Measurements from ENCODE around the gene STK39.
A peak's percentile ranks its signal among the peaks of the same experiment; 100 is the strongest.

The STK39 gene

GRCh38 chr2:168241746-168242145 is 5.6 kb downstream of the STK39 start:
- no peak for DNase-seq

DNA sequence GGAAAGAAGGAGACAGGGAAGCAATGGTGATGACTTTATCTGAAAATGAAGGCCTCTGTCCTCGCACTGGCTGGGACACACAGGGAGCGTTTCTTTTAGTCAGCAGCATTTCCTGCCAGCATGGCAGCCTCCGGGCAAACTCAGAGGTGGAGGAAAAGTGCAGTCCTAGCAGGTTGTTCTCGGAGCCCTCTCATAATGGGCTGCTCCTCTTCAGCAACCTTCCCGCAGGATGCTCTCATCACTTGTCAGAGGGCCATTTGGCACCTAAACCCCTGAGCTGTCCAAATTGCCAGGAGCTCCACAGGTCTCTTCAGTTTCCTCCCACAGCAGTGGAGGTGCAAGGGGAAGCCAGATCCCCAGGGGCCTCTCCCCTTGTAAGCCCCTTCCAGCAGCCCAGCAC is 6.2 kb downstream of the STK39 start:
- DNase-seq = peak; percentile 14

DNA sequence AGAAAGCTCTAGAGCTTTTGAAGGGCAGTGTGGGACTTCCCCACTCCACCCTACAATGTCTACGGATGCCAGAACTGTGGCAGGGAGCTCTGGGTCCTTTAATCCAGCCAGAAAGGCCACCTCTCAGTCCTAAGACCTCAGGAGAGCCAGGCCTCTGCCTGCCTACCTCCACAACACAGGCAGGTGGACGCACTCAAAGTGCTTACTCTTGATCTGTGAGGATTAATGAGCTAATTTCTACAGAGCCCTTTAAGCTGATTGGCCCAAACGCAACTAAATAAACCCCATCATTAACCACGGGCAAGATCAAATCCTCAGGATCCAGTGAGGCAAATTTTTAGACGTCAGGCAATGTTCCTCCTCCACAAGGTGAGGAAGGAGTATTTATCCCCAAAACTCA is 8.1 kb downstream of the STK39 start:
- DNase-seq = no peak

DNA sequence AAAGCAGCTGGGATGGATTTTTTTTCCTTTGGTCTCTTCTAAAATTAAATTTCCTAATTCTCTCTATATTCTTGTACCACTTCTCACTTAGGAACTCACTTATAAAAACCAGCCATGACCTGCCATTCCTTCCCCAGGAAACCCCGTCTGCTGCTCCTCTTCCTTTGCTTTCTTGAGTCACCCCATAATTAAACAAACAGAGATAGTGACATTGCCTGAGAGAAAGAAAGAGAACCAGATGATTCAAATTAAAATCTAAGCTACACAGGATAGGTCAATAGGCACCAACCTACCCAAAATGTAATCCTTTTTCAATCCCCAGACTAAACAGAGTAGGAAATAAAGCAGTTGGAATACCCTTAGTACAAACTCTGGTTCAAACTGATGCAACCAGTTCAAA is 9.7 kb downstream of the STK39 start:
- no peak for DNase-seq

GRCh38 chr2:168234407-168235085 is 12.8 kb downstream of the STK39 start:
- peak; percentile 51 for DNase-seq

GRCh38 chr2:168233726-168234406 is 13.5 kb downstream of the STK39 start:
- no peak for DNase-seq

DNA sequence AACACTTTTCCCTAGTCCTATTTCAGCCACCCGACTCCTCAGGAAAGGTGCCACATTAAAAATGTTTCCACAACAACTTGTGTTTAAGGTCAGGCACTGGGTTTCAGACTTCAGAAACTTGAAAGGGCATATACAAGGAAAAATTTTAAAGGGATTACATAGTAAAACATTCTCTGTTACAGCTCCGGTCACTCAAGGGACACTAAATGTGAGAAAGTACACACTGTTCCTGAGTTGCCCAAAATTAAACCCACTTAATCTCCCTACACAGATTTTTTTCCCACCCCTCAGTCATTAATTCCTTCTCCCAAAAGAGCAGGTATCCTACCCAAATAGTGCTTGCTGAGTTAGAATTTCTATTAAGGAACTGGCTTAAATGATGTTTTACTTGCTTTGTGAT is 14.2 kb downstream of the STK39 start:
- DNase-seq = no peak

DNA sequence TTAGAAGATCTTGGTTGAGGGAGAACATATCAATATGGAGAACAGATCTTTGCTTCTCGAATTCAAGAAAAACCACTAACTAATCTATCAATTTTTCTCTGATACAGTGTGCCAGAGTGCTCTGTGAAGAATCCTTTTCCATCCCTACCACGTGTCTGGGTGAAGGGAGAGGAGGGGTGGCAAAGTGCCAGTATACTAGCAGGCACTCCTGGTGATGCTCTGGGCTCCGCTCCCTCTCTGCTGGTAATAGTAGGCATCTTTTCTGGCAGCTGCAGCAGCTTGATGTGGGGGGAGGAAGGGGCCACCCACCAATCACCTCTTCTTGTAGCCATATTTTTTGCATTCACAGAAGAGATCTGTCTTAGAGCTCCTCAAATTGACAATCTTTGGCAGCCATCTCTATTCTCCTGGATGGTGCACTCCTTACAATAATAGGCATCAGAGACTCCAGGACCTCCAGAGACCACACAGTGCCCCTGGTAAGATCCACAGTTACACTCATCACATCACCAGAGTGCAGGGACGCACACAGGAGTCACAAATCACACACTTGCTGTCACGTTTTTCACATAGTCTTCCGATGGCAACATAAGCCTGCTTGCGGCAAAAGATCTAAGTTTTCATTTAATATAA is 15.7 kb downstream of the STK39 start:
- no peak for DNase-seq

GRCh38 chr2:168230389-168230788 is 17.0 kb downstream of the STK39 start:
- no peak for DNase-seq

DNA sequence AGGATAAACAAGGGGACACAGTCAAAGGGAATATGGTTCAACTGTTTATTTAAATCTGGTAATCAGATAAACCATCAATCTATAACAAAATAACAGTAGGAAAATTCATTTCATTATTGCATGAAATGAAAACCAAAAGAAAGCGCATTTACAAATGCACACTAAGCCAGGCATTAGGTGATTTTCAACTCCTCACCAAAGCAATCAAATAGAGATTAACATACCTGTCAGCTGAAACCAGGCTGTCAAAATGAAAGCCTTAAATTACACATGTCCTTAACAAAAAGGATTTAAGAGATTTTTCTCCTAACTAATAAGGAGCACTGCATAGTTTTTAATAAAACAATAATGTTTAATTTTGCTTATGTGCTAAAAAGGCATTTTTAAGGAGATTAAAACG is 23.0 kb downstream of the STK39 start:
- no peak for DNase-seq

GRCh38 chr2:168222088-168222487 is 25.3 kb downstream of the STK39 start:
- DNase-seq = no peak

GRCh38 chr2:168220965-168221819 is 26.2 kb downstream of the STK39 start:
- no peak for DNase-seq

DNA sequence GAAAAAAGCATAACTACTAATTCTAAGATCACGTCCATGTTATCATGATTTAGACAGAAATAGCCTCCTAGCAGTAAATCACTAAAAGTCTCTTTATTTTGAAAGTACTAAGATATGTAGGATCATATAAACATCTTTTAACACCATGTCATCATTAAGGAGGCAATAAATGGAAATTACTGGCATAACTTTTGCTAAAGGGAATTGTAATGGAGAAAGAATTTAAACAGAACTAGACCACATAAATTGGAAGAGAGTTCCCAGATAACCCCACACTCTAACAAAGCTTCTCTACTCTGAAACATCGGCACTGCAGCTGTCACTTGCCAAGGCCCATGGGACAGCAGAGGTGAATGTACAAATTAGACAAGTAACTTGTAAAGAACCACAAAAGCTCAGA is 29.5 kb downstream of the STK39 start:
- no peak for DNase-seq

DNA sequence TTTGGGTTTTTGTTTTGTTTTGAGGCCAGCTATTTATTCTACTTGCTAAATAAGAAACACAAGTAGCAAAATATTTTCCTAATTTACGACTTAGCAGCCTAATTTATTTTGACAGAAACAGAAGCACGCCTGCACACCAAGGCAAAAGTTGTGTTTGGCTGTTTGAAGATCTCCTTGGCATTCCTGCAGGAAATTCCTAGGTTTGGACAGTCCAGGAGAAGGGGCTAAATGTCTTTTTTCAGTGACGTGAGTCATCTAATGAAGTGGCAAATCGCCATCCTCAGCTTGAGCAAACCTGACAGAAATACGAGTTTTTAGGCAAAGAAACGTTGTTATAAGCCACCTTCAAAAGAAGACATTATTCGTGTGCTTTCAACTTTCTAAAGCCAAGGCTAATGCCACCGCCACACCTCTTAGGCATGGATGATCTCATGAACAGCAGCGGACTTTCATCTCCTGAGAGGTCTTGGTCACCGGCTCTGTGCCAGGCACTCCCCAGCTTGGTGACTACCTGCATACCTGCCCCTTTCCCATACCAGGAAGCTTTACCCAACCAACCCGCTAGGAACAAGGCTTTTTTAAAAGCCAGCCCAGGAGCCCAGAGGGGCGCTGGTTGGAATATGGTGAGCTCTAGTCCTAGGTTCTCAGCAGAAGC is 30.9 kb downstream of the STK39 start:
- no peak for DNase-seq

GRCh38 chr2:168215813-168216212 is 31.6 kb downstream of the STK39 start:
- DNase-seq = no peak

DNA sequence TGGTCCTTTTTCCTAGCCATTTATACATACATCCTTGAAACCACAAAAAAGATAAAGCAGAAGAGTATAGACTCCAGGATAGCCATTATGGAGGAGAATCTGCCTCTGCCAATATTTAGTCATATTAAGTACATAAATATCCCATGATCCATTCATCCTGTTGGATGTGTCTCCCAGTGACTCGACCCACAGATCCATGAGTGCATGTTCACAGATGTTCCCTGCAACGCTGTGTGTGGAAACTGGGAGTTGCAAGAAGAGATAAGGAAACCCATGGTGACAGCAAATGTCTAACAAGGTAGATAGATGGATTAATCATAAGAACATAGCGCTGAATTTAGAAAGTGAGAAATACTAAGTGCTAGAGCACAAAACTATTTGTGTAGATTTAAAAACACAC is 34.5 kb downstream of the STK39 start:
- DNase-seq = no peak

DNA sequence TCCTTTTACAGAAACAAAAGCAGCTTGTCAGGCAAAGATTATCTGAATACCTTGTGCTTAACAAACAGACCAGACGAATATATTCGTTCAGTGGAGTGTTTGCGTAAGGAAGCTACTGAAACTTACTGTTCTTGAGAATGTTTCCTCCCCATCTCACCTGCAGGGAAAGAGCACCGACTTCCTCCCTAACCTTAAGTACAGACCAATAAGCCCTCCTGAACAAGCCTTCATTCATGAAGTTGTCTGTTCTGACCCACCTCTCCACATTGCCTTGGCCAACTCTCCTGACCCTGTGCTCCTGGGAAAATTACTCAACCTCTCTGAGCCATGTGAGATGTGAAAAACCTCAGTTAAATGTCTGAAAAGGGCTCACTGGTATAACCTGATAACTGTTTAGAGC is 35.2 kb downstream of the STK39 start:
- DNase-seq = no peak

DNA sequence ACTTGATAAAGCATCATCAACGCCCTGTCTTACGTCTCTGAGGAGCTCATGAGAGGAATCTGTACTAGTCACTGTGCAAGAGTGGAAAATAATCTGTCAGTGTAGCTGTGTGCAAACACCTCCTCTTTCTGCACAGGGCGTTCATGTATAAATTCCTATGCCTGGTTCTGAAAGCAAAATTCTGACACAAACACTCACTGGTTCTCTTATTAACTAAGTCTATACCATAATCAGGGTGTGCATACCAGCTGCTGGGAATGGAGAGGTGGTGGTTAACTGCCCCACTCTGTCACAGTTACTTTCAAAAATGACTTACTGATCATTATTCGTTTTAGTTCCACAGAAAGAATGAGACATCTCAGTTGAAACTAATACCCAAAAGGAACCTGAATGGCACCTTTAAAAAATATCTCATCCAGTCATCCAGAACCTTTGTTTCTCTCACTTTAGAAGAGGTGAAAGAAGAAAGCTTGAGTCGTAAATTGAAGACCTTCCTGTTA is 35.7 kb downstream of the STK39 start:
- no peak for DNase-seq

GRCh38 chr2:168210895-168211570 is 36.4 kb downstream of the STK39 start:
- peak; percentile 20 for DNase-seq

DNA sequence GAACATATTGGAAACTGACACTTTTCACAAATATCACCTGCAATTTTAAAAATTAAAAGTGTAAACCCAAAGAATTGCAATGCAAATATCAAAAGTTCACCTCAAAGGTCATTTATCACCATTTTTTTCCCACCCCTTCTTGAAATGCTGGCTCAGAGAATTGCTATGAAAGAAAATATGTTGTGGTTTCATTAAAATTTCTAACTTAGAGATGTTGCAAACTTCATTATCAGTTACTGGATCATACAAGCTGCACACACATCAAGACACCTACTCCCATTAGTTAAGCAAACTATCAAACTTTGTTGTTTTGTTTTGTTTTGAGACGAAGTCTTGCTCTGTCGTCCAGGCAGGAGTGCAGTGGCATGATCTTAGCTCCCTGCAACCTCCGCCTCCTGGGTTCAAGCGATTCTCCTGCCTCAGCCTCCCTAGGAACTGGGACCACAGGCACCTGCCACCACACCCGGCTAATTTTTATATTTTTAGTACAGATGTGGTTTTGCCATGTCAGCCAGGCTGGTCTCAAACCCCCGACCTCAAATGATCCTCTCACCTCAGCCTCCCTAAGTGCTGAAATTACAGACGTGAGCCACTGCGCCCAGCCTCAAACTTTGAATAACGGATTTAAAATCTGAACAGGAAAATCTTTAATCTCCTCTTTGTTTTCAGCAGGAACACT is 37.0 kb downstream of the STK39 start:
- no peak for DNase-seq

- DNase-seq = no peak
Measured at GRCh38 chr2:168208652-168209051, 38.7 kb downstream of the STK39 start.
